GM18517 (cell line): ENCODE data around the gene NFE2.

ENCODE experiments used
- ATAC-seq: cut with Tn5 transposase; IDR thresholded peaks from one replicate; pipeline ENCODE4 v1.9.1; 2021; ENCODE audit warnings: mild to moderate bottlenecking, moderate library complexity; ENCODE audit not compliant: unreplicated experiment

Gene NFE2

DNA sequence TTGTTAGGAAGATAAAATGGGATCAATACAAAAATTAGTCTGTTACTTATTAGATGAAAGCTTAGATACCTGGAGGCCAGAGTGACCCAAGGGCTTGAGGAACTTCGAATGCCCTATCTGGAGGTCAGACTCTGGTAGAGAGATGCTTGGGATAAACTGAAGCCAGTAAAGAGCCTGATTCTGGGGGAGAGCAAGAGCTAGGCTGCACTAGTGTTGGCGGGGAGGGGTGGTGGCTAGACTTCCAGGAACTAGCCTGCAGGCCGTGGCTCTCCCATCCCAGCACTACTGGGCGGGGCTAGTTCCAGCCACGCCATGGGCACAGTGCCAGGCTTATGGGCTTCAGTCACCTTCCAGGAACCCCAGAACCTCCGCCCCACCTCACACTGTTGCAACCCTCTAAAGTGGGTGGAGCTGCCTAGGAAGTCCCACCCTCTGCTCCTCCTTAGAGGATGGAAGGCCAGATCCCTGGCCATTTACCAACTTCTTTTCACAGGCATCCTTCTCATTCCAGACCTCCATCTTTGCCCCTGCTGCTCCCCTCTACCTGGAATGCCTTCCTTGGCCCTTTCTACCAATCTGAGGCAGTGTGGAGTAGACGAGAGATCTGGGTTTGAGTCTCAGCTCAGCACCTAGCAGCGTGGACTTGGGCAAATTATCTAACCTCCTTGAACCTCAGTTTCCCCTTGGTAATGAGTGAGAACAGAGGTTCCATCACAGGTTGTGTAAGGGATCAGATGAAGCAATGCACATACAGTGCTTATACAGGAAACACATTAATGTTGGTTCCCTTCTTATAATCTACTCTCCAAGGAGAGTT, 6.3 kb upstream of the NFE2 start:
- ATAC-seq, result no peak

DNA sequence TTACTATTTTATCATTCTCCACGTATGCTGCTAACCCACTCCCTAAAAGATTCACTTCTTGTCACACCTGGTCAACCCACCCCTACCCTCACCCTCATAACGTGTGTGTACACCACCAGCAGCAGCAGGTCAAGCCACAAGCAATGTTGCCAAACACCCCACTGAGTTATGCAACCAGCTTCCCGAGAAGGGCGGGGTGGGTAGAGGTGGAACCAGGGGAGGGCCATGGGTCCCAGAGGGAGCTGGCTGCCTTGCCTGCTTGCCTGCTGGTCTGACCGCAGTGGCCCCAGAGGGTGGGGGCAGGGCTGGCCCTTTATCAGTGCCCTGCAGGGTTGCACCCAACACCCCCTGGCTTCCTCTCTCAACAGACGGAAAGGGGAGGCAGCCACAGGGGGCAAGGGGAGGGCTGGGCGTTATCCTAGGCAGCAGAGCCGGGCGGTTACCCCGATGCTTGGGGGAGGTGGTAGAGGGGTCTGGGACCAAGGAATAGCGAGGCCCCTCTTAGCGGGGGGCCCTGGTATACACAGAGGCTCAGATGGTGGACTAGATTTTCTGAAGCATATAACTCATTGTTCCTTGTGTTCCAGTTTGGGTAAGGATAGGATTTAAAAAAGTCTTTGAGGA, 3.5 kb upstream of the NFE2 start:
- ATAC-seq, result no peak

- ATAC-seq, result no peak
Observed at GRCh38 chr12:54303640-54304039, 2.8 kb upstream of the NFE2 start.

GRCh38 chr12:54301428-54302048, 723 bp upstream of the NFE2 start:
- ATAC-seq, result no peak

DNA sequence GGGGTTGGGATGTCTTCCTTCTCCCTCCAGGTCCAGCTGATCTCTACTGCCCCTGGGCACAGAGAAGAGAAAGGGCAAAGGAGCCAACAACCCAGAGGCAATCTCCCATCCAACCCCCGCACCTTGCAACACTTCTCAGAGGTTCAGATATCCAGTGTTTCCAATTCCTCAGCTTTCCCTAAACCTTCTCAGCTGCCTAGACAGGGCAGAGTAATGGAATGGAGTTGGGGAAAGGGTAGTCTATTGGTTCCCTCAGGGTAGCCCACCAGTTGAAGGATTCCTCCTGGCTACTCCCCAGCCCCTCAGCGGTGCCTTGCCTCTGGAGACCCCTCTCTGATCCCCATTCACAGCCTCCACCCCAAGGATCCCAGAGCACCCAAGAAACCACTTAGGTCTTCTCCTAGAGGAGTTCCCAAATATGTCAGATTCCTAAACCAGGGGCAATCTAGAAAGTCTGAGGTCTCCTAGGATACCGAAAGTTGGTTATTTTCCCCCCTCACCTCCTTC, 537 bp downstream of the NFE2 start:
- ATAC-seq, result no peak

- ATAC-seq, result no peak
Observed at GRCh38 chr12:54299515-54300224, 1.1 kb downstream of the NFE2 start.

GRCh38 chr12:54298904-54299303, 1.9 kb downstream of the NFE2 start:
- ATAC-seq, result no peak

DNA sequence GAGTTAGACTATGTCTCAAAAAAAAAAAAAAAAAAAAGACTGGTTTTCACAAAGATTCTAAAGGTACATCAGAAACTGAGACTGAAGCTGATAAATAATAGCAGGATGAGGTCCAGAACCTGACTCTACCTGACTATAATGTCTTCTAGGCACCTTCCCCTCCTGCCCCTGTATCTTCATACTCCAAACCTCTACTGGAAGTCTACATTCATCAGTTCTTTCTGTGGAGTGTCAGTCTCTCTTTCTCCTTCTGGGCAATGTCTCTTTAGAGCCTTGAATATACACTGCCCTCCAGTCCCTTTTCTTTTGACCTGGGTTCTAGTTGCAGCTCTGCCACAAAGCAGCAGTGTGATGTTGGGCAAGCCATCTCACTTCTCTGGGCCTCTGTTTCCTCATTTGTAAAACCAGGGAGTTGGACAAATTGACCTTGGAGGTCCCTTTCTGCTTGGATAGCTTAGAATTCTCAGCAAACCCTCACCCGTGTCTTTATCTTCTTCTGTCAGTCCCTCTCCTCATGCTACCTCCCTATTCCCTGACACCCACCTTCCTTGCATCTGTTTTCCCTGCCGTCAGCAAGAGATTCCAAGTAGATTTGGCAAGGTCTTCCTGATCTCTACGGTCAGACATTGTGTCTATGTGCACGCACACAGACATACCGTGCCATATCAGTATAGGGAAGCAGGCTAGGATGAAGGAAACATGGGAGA, 4.3 kb downstream of the NFE2 start:
- ATAC-seq, result no peak

- no peak for ATAC-seq
Observed at GRCh38 chr12:54294953-54295566, 5.8 kb downstream of the NFE2 start.

DNA sequence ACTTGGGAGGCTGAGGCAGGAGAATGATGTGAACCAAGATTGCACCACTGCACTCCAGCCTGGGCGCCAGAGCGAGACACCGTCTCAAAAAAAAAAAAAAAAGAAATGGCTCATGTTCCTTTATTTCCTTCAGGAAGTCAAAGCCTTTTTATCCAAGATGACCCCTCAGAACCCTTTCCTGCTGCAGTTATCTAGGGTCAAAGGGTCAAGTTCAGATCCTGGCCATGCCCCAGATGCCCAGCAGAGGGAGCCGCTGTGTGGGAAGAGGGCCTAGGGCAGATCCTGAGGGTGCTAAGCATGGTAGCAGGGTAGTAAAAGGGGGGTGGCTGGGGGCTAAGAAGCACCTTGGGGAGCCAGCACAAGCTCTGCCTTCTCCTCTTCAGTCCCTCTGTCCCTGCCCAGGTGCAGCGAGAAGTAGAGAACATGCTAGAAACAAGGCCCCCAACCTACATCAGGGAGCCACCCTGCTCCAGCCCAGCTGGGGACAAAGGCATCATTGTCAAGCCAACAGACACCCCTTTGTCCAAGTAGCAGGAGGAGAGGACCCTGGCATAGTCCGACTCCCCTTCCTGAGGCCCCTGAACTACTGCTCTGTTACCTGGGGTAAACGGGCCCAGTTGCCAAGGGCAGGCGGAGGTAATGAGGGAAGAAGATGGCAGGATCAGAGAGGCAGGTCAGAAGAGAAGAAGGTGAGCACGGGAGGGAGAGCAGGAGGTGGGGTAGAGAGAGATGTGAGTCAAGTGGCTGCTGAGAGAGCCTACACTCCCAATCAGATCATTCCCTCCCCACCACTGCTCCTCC, 6.5 kb downstream of the NFE2 start:
- no peak for ATAC-seq

- ATAC-seq, result no peak
Observed at GRCh38 chr12:54292931-54293241, 7.9 kb downstream of the NFE2 start.

- no peak for ATAC-seq
Observed at GRCh38 chr12:54292083-54292930, 8.5 kb downstream of the NFE2 start.

DNA sequence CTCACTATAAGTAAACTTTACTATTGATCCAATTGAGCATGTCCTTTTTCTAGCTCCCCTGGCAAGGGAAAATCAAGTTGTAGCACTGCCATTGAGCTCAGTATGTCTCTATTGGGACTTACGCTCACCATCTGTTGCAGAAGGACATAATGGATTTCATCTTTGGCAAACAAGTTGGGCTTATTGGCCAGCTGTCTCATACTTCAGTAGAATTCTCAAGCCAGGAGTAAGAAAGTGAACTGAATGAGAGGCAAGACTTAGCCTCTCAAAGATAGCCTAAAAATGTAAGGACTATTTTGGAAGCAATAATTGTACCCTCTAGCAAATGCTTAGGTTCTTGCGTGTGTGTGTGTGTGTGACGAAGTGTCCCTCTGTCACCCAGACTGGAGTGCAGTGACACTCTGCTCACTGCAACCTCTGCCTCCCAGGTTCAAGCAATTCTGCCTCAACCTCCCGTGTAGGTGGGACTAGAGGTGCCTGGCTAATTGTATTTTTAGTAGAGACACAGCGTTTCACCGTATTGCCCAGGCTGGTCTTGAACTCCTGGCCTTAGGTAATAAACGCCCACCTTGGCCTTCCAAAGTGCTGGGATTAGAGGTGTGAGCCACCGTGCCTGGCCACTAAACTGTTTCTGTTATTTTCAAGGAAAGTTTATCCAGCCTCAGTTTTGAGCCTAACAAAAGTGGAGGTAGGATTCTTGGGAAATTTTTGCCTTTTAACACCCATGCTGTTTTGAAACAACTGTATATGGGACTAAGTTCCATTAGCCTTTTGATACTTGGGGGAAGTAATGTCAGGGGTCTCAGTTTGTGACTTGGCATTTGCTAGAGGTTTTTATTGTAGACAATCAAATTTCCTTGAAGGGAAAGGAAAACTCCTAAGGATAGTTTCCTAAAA, 13.3 kb downstream of the NFE2 start:
- no peak for ATAC-seq

GRCh38 chr12:54286042-54287030, 14.5 kb downstream of the NFE2 start:
- ATAC-seq, result no peak

GRCh38 chr12:54285150-54286041, 15.4 kb downstream of the NFE2 start:
- ATAC-seq, result no peak
